Stimulated activated CD4-positive, alpha-beta T cell treated with anti-CD3 and anti-CD28 coated beads, Interleukin-2, amount 100 ng/mL, for 48 hours (primary cell): ENCODE results near the gene HDHD3.
A peak's percentile ranks its signal among the peaks of the same experiment; 100 is the strongest.
"Not testable (repeated sequence)": the region's sequence is repeated elsewhere in the genome, so short reads cannot be mapped to it uniquely, and the experiment has no call there.

Source experiments
- DNase-seq, 2 donors: peaks; one replicate each; pipeline ENCODE4 v3.0.0-alpha.2; 2020

HDHD3 gene

GRCh38 chr9:113388833-113389232 is 12.0 kb upstream of the HDHD3 start:
- DNase-seq: no peak

GRCh38 chr9:113387560-113388230 is 10.9 kb upstream of the HDHD3 start:
- no peak for DNase-seq

- DNase-seq: no peak
These were observed 10.0 kb upstream of the HDHD3 start for GRCh38 chr9:113386571-113387393.

DNA sequence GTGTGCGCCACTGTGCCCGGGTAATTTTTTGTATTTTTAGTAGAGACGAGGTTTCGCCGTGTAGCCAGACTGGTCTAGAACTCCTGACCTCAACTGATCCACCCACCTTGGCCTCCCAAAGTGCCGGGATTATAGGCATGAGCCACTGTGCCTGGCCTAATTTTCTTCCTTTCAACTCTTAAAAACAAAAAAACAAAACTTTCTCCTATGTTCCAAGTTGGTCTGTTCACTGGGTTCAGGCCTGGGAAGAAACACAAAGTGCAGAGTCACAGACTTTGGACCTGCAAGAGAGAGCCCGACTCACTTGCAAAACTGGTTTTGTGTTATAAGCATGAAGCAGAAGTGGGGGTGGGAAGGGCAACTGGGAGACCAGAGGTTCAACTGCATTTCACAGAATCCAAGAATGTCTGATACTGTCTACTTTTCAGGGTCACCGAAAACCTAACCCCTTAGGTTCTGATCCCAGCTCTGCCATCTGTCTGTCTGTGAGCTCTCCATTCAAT is 5.2 kb upstream of the HDHD3 start:
- no peak for DNase-seq

- DNase-seq: not testable (repeated sequence)
These were observed 4.7 kb upstream of the HDHD3 start for GRCh38 chr9:113381441-113381840.

DNA sequence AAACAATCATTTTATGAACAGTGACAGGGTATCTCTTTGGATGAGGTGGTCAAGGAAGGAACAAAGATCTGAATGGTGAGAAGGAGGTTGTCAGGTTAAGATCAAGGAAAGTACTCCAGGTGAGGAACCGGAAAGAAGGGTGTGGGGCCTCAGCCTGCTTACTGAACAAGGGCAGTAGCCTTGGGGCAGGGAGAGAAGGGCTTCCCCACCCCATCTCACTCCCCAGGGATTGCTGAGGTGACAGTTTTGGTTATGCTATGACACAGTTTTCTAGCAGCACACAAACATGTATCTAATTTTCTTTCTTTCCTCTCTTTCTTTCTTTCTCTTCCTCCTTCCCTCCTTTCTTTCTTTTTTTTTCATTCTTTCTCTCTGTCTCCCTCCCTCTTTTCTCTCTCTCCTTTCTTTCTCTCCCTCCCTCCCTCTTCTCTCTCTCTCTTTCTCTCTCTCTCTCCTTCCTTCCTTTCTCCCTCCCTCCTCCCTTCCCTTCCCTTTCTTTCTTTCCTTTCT is 4.1 kb upstream of the HDHD3 start:
- DNase-seq: no peak

GRCh38 chr9:113379829-113380210 is 3.0 kb upstream of the HDHD3 start:
- not testable (repeated sequence) for DNase-seq

DNA sequence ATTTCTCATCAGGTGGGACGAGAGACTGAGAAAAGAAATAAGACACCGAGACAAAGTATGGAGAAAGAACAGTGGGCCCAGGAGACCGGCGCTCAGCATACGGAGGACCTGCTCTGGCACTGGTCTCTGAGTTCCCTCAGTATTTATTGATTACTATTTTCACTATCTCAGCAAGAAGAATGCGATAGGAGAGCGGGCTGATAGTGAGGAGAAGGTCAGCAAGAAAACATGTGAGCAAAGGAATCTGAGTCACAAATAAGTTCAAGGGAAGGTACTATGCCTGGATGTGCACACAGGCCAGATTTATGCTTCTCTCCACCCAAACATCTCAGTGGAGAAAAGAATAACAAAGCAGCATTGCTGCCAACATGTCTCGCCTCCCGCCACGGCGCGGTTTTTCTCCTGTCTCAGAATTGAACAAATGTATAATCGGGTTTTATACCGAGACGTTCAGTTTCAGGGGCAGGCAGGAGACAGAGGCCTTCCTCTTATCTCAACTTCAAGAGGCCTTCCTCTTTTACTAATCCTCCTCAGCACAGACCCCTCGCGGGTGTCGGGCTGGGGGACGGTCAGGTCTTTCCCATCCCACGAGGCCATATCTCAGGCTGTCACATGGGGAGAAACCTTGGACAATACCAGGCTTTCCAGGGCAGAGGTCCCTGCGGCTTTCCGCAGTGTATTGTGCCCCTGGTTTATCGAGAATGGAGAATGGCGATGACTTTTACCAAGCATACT is 2.5 kb upstream of the HDHD3 start:
- not testable (repeated sequence) for DNase-seq

DNA sequence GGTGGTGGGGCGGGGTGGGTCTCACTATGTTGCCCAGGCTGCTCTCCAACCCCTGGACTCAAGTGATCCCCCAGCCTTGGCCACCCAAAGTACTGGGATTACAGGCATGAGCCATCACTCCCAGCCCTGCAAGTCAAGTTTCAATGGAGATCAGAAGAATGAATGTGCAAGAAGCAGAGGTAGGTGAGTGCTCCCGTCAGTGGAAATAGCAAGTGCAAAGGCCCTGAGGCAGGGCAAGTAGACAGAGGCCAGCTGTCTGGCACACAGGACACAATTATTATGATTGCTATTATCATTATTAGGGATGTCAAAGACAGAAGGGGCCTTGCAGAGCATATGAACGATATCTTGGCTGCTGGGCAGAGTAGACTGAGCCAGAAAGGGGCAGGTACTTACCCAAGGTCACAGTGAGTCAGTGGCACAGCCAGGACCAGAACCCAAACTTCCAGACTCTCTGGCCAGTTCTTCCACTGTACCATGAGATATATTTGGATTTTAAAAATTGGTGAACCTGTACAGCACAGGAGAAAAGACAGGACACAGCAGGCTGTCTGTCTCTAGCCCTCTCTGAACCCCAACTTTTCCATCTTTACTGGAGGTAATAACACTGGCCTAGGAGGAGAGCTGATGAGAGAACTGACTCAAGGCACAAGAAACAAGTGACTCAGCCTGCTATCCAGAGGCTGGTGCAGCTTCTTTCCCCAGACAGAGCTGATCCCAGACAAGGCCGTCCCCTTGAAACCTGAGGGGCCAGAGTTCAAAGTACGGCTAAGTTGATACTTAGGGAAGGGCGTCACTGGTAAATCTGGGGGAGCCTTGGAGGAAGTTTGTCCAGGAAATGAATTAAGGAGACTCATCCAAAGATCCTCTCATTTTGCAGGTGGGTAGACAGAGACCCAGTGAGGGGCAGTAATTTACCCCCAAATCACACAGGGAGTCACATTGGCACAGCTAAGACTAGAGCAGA is 1.4 kb downstream of the HDHD3 start:
- DNase-seq: peak in 1 of 2 donors; percentile 18

DNA sequence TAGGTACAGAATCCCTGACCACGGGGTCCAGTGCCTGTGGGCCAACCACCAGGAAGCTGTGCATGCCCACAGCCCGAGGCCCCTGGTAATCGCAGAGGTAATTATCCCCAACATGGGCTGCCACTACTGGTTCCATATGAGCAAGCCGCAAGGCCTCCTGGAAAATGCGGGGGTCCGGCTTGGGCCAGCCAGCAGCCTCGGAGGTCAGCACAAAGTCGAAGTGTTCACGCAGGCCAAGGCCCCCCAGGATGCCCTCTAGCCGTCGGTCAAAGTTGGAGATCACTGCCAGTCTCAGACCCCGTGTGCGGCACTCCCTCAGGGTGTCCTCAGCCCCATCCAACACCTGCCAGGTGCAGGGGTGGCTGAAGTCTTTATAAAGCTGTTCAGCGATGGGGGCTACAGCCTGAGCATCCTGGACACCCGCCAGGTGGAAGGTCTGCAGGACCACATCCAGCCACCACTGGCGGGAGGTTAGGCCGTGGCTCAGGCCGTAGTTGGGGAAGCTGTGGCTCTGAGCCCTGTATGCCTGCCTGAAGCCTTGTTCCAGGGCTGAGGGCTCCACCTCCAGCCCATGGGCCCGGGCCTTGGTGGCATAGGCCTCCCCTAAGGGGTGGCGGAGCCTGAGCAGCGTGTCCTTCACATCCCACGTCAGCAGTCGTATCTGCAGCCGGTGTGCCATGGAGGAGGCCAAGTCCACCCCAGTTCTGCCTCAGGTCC is 3.0 kb downstream of the HDHD3 start:
- no peak for DNase-seq

GRCh38 chr9:113373256-113373655 is 3.5 kb downstream of the HDHD3 start:
- DNase-seq: no peak

GRCh38 chr9:113372059-113372458 is 4.7 kb downstream of the HDHD3 start:
- DNase-seq: no peak

DNA sequence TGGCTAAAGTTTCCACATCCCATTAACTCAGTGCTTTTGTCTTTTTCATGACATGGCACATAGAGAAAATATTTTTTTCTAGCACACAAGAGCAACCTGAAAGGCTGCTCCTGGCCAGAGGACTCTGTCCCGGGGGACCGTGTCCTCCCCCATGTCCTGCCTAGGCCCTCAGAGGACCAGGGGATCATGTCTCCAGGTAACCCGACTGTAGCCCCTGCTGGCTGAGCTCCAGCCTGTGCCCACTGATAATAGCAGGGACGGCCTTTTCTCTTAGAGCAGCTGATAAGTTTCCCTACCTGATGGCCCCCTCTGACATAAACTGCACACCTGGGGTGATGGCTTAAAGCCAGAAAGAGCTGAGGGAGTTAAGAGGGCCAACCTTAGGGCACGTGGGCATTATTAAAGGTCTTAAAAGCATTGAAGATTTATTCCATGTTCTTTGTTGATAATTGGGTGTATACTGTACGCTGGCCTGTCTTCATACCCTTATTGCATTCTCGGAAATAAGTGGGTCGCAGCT is 5.9 kb downstream of the HDHD3 start:
- no peak for DNase-seq

DNA sequence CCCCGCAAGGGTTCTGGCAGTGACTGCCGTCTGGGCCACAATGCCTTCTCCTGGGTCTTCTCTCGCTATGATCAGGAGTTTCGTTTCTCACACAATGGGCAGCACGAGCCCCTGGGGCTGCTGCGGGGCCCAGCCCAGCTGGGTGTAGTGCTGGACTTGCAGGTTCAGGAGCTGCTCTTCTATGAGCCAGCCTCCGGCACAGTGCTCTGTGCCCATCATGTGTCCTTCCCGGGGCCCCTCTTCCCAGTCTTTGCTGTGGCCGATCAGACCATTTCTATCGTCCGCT is 7.0 kb downstream of the HDHD3 start:
- DNase-seq: no peak

- DNase-seq: no peak
These were observed 7.6 kb downstream of the HDHD3 start for GRCh38 chr9:113368982-113369854.

DNA sequence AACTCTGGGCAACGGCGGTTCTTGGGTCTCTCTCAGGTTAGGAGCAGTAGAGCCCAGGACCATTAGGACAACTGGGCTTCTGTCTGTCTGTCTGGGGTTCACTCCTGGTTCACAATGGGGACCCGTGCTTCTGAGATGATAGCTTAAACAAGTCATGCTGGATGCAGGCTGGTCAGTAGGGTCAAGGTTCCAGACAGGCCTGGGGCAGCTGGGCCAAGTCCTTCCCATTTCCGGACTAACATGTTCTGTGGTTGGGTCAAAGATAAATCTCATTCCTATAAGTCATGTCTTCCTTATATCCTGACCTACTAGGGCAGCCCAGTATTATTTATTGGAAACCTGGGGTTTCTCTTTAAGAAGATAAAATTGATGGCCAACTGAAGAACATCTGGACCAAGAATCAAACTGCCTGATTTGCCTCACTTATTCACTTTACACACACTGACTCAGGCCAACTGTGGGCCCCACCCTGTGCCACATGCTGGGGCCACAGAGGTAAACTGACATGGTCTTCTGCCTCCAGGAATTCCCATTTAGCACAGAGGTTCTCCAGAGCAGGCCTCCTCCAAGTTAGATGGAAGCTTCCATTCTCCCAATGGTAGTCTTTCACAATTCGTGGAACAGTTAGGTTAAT is 8.3 kb downstream of the HDHD3 start:
- DNase-seq: no peak

DNA sequence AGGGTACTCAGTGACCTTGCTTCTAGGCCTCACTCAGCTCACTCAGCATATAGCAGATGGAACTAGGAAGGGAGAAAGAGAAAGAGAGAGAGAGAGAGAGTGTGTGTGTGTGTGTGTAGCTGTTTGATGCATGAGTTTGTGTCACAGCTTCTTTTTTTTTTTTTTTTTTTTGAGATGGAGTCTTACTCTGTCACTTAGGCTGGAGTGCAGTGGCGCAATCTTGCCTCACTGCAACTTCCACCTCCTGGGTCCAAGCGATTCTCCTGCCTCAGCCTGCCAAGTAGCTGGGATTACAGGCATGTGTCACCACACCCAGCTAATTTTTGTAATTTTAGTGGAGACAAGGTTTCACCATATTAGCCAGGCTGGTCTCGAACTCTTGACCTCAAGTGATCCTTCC is 11.1 kb downstream of the HDHD3 start:
- DNase-seq: not testable (repeated sequence)

- DNase-seq: no peak
These were observed 11.8 kb downstream of the HDHD3 start for GRCh38 chr9:113364951-113365350.

GRCh38 chr9:113363336-113363735 is 13.4 kb downstream of the HDHD3 start:
- DNase-seq: no peak
